CD4-positive, alpha-beta T cell treated with Interleukin-4 for 4 hours (primary cell): ENCODE data around the gene MARCHF2.
A peak's percentile ranks its signal among the peaks of the same experiment; 100 is the strongest.
"Not testable (repeated sequence)": the region's sequence is repeated elsewhere in the genome, so short reads cannot be mapped to it uniquely, and the experiment has no call there.

Experiments
- DNase-seq: peaks from one replicate; pipeline ENCODE4 v3.0.0-alpha.2; 2020

MARCHF2 gene, protein sequence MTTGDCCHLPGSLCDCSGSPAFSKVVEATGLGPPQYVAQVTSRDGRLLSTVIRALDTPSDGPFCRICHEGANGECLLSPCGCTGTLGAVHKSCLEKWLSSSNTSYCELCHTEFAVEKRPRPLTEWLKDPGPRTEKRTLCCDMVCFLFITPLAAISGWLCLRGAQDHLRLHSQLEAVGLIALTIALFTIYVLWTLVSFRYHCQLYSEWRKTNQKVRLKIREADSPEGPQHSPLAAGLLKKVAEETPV

DNA sequence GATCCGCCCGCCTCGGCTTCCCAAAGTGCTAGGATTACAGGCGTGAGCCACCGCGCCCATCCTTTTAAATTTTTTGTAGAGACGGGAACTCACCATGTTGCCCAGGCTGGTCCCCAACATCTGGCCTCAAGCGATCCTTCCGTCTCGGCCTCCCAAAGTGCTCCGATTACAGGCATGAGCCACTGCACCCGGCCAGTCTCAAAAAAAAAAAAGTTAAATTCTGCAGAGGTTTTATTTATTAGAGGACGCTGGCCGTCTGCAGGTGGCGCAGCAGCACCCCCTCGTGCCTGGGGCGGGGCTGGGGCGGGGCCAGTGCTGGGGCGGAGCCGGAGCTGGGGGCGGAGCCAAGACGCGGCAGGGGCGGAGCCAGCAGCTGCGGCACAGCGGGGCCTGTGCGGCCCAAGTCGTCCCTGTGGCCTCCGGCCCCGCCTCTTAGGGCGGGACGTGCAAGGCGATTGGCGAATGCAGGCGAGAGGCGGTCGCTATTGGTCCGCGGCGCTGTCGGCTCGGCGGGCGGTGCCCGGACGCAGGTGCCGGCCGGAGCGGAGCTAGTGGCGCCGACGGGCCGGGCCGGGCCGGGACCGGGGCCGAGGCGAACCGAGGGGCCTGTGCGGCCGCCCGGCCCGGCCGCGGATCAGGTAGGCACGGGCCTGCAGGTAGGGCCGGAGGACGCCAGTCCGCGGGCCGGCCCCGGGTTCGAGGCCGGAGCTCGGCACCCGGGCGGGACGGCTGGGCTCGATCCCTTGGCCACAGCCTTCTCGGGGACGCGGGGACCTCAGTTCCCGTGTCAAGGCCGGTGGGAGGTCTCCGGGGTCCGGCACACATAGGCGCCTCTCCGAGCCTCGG lies at the start of gene MARCHF2:
Gene MARCHF2, plus strand, starts transcription at position 523 of the 846 bp plus-strand sequence. CDS start 8,536 bp downstream, outside the sequence.
- peak; percentile 95 for DNase-seq

DNA sequence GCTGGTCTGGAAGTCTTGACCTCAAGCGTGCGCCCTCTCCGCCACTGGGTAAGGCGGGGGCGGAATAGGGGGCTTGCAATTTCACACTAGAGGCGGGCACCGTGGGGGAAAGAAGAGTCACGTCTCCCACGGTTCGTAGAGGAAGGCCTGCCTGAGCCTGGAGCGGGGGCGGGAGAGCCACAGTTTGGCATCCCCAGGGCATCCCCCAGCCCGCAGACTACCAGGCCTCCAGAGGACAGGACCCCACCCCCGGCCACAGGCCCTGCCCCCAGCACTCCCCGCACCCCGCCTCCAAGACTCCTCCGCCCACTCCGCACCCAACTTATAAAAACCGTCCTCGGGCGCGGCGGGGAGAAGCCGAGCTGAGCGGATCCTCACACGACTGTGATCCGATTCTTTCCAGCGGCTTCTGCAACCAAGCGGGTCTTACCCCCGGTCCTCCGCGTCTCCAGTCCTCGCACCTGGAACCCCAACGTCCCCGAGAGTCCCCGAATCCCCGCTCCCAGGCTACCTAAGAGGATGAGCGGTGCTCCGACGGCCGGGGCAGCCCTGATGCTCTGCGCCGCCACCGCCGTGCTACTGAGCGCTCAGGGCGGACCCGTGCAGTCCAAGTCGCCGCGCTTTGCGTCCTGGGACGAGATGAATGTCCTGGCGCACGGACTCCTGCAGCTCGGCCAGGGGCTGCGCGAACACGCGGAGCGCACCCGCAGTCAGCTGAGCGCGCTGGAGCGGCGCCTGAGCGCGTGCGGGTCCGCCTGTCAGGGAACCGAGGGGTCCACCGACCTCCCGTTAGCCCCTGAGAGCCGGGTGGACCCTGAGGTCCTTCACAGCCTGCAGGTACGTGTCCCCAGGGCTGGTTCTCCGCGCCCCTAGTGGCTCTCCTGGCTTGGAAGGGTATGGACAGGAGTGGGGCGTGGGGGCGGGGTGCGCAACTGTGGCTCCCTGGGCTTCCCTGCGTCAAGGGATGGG lies 49.0 kb upstream of the MARCHF2 start, which contains the start of gene ANGPTL4:
Gene ANGPTL4, plus strand, starts transcription at position 353 of the 969 bp plus-strand sequence. Its CDS starts 167 bp downstream, at position 520.
- peak; percentile 9 for DNase-seq

DNA sequence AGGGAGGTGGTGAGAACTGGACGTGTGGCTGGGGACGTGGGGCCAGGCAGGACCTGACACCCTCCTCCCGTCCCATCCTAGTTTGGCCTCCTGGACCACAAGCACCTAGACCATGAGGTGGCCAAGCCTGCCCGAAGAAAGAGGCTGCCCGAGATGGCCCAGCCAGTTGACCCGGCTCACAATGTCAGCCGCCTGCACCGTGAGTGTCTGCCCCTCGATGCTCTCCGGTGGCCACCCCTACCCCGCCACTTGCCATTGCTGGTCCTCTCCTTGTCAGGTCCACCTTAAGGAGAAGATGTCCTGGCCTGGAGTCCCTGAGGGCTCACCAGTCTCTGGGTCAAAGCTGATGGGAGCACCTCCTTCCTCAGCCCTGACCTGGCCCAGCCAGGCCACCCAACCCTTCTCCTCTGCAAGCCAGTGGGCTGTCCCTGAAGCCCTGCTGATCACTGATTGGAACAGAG lies 47.0 kb upstream of the MARCHF2 start:
- no peak for DNase-seq

DNA sequence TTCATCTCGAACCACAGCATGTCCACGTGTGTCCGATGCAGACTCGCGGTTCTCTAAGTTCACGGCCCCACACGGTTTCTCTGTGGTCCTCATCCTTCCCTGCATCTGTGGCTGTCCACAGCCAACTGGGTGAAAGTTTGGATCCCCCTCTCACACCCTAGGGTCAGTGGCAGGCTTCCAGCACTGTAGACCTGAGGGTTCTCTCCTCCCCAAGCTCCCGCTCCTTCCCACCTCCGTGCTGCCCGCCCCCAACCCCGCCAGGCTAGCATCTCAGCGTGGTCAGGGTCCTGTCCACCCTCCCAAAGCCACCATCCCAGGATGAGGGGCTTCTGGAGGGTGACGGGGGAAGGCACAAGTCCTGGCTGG lies 46.2 kb upstream of the MARCHF2 start:
- DNase-seq, result no peak

DNA sequence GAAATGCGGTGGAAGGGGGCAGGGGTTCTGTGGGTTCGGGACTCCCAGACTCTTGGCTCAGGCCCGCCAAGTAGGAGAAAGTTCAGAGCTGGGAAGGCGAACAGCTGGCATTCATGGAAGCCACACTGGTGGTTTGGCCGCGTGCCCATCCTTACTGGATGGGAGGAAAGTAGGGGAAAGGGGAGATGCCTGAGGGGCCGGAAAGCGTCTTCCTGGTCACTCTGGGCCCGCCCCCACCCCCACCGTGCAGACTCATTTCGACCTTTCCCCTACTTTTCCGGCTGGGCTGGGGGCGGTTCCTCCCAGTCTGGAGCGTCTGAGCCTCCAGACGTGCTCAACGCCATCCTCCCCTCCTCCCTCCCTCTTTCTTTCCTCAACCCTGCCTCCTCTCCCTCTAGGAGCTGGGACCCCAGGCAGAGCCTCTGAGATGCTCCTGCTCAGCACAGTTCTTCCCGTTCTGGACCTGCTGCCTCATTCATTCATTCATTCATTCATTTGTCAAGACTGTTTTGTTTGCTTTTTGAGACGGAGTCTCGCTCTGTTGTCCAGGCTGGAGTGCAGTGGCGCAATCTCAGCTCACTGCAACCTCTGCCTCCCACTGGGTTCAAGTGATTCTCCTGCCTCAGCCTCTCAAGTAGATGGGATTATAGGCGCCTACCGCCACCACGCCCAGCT lies 45.6 kb upstream of the MARCHF2 start:
- no peak for DNase-seq

DNA sequence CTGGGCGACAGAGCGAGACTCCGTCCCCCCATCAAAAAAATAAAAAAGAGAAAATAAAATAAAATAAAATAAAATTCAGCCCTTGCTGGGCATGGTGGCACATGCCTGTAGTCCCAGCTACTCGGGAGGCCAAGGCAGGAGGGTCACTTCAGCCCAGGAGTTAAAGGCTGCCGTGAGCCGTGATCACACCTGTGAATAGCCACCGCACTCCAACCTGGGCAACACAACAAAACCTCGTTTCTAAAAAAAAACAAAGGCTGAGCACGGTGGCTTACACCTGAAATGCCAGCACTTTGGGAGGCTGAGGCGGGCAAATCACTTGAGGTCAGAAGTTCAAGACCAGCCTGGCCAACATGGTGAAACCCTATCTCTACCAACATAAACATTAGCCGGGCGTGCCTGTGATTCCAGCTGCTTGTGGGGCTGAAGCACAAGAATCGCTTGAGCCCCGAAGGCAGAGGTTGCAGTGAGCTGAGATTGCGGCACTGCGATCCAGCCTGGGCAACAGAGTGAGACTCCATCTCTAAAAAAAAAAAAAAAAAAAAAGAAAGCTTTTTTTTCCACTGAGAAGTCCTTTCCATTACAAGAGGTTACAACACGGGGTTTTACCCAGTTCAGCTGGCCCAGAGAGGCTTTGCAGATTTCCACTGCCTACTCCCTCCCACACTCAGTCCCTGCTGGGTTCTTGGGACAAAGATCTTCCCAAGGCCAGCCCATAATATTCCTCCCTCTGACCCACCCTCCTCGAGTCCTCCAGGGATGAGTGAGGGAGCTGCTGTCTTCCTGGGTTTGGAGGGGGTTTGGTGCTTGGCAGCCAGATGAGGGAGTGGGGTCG lies 42.7 kb upstream of the MARCHF2 start:
- no peak for DNase-seq

DNA sequence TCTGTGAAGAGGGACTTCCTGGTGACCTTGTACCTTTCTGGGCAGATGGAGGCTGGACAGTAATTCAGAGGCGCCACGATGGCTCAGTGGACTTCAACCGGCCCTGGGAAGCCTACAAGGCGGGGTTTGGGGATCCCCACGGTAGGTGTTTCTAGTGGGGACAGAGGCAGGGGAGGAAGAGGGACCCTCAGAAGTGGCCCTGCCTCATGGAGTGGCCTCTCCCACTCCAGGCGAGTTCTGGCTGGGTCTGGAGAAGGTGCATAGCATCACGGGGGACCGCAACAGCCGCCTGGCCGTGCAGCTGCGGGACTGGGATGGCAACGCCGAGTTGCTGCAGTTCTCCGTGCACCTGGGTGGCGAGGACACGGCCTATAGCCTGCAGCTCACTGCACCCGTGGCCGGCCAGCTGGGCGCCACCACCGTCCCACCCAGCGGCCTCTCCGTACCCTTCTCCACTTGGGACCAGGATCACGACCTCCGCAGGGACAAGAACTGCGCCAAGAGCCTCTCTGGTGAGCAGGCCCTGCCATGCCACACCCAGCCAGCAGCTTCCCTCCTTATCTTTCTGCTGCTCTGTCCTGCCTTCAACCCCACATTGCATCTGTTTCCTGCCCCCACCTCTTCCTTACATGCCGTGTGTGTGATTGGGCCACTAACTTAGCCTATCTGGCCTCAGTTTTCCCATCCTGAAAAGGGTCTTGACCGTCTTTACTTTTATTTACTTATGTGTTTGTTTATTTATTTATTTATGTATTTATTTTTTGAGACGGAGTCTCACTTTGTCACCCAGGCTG lies 41.9 kb upstream of the MARCHF2 start:
- no peak for DNase-seq

DNA sequence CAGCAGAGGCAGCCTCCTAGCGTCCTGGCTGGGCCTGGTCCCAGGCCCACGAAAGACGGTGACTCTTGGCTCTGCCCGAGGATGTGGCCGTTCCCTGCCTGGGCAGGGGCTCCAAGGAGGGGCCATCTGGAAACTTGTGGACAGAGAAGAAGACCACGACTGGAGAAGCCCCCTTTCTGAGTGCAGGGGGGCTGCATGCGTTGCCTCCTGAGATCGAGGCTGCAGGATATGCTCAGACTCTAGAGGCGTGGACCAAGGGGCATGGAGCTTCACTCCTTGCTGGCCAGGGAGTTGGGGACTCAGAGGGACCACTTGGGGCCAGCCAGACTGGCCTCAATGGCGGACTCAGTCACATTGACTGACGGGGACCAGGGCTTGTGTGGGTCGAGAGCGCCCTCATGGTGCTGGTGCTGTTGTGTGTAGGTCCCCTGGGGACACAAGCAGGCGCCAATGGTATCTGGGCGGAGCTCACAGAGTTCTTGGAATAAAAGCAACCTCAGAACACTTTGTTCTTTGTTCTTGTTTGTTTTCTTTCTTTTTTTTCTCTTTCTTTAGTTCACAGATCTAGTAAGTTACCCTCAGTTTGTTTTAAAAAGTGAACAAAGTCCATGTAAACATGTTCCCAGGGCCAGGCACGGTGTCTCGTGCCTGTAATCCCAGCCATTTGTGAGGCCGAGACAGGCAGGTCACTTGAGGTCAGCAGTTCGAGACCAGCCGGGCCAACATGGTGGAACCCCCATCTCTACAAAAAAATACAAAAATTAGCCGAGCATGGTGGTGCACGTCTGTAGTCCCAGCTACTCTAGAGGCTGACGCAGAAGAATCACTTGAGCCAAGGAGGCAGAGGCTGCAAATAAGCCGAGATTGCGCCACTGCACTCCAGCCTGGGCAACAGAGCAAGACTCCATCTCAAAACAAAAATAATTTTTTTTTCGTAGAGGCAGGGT lies 39.0 kb upstream of the MARCHF2 start:
- DNase-seq, result no peak

DNA sequence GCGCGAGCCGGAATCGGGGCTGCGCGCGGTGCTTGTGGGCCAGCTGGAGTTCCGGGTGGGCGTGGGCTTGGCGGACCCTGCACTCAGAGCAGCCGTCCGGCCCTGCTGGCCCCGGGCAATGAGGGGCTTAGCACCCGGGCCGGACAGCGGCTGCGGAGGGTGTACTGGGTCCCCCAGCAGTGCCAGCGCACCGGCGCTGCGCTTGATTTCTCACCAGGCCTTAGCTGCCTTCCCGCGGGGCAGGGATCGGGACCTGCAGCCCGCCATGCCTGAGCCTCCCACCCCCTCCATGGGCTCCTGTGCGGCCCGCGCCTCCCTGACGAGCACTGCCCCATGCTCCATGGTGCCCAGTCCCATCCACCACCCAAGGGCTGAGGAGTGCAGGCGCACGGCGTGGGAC lies 37.3 kb upstream of the MARCHF2 start:
- DNase-seq, result not testable (repeated sequence)

DNA sequence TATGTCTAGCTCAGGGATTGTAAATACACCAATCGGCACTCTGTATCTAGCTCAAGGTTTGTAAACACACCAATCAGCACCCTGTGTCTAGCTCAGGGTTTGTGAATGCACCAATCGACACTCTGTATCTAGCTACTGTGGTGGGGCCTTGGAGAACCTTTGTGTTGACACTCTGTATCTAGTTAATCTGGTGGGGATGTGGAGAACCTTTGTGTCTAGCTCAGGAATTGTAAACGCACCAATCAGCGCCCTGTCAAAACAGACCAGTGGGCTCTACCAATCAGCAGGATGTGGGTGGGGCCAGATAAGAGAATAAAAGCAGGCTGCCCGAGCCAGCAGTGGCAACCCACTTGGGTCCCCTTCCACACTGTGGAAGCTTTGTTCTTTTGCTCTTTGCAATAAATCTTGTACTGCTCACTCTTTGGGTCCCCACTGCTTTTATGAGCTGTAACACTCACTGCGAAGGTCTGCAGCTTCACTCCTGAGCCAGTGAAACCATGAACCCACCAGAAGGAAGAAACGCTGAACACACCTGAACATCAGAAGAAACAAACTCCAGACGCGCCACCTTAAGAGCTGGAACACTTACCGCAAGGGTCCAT lies 36.6 kb upstream of the MARCHF2 start:
- DNase-seq, result not testable (repeated sequence)

DNA sequence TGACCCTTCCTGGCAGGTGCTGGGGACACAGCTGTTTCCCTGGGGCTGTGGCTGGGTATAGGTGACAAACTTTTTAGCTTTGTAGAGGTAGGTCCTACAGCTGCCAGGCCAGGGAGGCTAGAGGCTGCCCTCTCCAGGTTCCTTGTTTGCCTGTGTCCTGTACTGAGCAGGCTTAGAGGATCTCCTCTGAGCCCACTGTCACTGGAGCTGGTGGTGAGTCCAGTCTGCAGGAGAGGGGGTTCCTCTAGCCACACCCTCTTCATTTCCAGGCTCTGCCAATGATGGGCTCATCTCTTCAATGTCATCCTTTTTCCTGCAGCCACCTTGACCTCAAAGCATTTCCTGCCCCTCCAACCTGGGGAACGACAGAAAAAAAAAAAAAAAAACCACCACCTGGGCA lies 35.5 kb upstream of the MARCHF2 start:
- DNase-seq, result no peak

DNA sequence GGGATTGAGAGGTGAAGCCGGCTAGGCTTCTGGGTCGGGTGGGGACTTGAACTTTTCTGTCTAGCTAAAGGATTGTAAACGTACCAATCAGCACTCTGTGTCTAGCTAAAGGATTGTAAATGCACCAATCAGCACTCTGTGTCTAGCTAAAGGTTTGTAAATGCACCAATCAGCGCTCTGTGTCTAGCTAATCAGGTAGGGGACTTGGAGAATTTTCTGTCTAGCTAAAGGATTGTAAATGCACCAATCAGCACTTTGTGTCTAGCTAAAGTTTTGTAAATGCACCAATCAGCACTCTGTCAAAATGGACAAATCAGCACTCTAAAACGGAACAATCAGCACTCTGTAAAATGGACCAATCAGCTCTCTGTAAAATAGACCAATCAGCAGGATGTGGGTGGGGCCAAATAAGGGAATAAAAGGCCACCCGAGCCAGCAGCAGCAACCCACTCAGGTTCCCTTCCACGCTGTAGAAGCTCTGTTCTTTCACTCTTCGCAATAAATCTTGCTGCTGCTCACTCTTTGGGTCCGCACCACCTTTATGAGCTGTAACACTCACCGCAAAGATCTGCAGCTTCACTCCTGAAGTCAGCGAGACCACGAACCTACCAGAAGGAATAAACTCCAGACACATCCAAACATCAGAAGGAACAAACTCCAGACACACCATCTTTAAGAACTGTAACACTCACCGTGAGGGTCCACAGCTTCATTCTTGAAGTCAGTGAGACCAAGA lies 33.8 kb upstream of the MARCHF2 start:
- DNase-seq, result not testable (repeated sequence)

DNA sequence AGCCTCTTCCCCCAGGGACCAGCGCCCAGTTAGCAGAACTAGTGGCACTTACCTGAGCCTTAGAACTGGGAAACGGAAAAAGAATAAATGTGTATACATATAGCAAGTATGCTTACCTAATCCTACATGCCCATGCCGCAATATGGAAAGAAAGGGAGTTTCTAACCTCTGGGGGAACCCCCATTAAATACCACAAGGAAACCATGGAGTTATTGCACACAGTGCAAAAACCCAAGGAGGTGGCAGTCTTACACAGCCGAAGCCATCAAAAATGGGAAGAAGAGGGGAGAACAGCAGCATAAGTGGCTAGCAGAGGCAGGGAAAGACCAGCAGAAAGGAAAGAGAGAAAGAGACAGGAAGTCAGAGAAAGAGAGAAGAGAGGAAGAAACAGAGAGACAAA lies 28.5 kb upstream of the MARCHF2 start:
- DNase-seq, result not testable (repeated sequence)

DNA sequence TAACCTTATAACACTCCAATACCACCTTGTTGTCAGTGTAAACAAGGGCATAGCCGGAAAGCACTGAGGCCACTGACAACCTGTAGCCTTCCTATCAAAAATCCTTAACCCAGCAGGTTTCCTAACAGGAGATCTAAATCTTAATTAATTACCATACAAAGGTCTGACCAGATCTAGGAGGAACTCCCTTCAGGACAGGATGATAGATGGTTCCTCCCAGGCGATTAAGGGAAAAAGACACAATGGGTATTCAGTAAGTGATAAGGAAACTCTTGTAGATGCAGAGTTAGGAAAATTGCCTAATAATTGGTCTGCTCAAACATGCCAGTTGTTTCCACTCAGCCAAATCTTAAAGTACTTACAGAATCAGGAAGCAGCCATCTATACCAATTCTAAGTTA lies 28.0 kb upstream of the MARCHF2 start:
- not testable (repeated sequence) for DNase-seq

DNA sequence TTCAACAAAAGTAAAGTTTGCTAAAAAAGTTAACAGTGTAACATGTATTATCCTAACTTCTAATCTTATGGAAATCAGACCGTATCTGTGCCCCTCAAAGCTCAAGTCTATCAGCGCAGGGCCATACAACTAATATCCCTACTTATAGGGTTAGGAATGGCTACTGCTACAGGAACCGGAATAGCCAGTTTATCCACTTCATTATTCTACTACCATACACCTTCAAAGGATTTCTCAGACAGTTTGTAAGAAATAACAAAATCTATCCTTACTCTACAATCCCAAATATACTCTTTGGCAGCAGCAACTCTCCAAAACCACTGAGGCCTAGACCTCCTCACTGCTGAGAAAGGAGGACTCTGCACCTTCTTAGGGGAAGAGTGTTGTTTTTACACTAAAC lies 27.5 kb upstream of the MARCHF2 start:
- DNase-seq, result not testable (repeated sequence)

DNA sequence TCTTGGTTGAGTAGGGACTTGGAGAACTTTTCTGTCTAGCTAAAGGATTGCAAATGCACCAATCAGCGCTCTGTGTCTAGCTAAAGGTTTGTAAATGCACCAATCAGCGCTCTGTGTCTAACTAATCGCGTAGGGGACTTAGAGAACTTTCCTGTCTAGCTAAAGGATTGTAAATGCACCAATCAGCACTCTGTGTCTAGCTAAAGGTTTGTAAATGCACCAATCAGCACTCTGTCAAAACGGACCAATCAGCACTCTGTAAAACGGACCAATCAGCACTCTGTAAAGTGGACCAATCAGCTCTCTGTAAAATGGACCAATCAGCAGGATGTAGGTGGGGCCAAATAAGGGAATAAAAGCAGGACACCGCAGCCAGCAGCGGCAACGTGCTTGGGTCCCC lies 26.7 kb upstream of the MARCHF2 start:
- DNase-seq, result not testable (repeated sequence)

DNA sequence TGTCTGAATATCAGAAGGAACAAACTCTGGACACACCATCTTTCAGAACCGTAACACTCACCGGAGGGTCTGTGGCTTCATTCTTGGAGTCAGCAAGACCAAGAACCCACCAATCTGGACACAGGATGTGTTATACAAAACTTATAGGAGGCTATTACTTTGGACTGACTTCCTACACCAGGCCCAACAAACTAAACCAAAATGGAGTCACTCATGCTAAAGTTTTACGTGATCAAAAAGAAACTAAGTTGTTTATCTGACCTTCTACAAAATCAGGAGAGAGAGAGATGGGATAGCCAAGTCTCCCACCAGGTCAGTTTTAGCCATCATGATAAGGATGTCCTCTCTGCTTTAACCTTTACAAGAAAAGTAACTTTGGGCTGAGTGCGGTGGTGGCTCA lies 26.1 kb upstream of the MARCHF2 start:
- no peak for DNase-seq
